Kidney tubule cell (primary cell): Measurements from ENCODE around the gene ARHGAP36.

ENCODE experiments used
- DNase-seq: peaks from one replicate; pipeline ENCODE4 v3.0.0-alpha.2; 2018; ENCODE audit warnings: low spot score

Gene ARHGAP36, protein sequence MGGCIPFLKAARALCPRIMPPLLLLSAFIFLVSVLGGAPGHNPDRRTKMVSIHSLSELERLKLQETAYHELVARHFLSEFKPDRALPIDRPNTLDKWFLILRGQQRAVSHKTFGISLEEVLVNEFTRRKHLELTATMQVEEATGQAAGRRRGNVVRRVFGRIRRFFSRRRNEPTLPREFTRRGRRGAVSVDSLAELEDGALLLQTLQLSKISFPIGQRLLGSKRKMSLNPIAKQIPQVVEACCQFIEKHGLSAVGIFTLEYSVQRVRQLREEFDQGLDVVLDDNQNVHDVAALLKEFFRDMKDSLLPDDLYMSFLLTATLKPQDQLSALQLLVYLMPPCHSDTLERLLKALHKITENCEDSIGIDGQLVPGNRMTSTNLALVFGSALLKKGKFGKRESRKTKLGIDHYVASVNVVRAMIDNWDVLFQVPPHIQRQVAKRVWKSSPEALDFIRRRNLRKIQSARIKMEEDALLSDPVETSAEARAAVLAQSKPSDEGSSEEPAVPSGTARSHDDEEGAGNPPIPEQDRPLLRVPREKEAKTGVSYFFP

GRCh38 chrX:131058136-131058868 is at the start of gene ARHGAP36:
ARHGAP36 (plus strand) TSS chrX:131058346; CDS start chrX:131081666, 23,320 bp downstream.
- no peak for DNase-seq

DNA sequence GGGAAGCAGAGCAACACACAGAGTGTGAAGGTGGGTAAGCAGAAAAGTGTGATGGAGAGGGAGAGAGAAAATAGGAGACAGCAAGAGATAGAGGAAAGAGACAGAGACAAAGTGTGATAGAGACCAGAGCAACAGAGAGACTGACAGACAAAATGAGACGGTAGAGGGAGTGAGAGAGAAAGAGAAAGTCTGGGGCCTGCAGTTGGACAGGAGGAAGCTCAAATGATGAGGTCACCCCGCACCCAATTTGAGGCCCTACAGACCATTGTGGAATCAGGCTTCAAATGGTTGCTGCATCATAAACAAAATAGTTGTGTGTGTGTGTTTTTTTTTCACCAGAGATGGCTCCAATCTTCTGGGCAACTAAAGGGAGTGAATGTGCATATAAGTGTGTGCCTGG is 48.0 kb upstream of the ARHGAP36 start:
- DNase-seq: no peak

DNA sequence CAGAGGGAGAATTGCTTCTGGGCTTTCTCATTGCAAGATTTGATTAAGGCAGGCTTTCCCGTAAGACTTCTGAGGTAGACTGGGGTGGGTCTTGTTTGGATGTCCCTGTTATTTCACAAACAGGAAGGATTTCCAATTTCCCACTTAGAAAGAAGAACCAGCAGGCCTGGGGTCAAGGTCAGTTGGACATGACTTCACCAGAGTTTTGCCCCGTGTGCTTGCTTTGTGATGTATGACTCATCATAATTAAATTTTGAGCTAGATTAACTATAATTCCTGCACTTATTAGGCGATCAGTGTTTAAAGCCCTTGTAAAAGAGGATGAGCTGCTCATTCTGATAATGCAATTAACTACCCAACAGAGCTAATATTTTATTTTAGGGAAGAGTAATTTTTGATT is 32.8 kb upstream of the ARHGAP36 start:
- no peak for DNase-seq

DNA sequence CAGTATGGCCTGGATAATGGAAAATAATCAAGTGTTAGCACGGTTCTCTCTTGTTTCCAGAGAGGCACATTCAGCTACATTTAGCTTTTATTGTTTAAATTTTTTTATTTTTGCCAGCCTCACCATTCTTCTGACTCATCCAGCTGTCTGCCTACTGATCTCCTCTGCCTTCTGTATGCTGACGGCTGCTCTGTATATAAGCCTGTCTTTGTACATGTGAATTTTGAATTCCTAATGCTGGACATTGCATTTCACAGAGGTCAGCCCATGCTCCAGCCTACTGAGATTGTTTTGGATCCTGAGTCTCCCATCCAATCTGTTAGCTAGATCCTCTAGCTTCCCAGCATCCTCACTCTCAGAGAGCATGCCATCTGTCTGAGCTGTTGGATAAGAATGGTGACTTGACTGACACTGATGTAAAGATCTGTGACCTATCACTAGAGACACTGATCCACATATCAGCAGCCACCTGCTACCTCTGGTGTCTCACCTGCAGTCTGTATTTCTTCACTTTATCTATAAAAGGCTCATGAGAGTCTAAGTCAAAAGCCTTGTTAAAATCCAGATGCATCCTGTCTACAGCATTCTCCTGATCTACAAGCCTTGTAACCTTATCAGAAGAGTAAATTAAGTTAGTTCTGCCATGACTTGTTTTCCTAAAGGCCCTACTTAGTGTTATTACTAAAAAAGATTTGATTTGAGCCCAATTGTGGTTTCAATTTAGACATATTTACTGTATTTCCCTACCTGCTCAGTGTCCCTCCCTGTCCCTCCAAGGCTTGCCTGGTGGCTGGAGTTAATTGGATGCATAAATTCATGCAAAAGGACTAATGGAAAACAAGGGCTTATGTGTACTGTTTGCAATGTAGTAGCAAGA is 25.6 kb upstream of the ARHGAP36 start:
- no peak for DNase-seq

DNA sequence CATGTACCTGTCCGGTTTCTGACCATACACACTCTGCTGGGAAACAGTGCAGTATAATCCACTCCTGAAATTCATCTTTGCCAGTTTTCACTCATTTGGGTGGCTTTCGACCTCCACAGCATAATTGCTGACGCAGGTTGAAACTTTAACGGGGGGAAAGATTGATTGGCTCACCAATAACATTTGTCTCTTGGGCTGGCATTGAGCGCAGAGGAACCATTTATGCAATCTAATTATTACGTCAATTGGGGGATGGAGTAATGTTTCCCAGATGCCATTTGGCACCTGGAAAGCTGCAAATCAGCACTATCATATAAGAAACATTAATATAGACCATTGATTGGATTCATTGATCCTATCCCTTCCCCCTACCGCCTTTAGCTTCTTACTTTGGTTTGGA is 24.1 kb upstream of the ARHGAP36 start:
- DNase-seq: no peak

- DNase-seq: no peak
Measured at GRCh38 chrX:131040781-131041180, 17.4 kb upstream of the ARHGAP36 start.

- no peak for DNase-seq
Measured at GRCh38 chrX:131041667-131042066, 16.5 kb upstream of the ARHGAP36 start.

DNA sequence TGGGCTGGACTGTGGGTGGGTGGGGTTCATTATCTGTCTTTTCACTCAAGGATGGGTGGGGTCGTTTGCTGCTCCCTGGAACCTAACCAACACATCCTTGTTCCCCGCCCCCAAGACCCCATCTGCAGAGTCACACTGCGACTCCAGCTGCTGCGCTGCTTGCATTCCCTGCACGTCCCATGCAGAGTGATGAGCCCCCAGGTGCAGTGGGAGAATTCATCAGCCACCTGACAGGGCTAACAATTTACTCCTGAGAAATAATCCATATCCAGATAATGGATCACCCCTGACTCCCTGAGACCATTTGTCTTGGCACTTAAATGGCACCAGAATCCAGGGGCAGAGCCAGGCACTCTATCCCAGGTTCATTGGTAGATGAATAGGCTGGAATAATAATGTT is 12.4 kb upstream of the ARHGAP36 start:
- no peak for DNase-seq

DNA sequence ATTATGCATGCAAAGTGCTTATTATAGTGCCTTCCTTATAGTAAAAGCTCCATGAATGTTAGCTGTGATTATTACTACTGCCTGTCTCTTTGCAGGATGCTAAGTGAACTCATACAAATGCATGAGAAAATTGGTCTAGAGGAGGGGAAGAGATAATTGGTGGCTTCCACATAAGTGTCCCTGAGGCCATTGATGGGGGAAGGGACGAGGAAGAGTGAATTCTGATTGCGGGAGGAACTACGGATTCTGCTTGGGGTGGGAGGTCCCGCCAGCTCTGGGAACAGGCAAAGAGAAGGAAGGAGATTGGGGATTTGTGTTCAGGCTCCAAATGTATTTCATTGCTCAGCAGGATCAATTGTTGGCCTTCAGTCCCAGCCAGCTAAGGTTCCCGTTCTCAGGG is 11.6 kb upstream of the ARHGAP36 start:
- no peak for DNase-seq

DNA sequence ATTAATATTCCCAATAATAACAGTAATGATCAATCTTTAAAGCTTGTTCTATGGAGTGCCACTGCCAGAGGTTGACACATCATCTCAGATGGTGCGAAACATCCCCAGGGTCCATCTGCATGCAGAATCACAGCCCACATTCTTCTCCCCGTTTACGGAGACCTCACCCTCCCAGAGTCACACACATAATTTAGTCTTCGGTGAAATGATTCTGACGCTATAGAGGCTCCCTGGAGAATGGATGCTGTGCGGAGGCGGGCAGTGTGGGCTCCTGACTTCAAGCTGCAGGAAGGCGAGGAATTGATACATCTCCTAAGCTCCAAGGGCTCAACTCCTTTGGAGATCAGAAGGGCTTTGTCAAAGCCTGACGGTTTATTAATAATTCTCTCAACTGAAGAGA is 11.0 kb upstream of the ARHGAP36 start:
- DNase-seq: no peak

DNA sequence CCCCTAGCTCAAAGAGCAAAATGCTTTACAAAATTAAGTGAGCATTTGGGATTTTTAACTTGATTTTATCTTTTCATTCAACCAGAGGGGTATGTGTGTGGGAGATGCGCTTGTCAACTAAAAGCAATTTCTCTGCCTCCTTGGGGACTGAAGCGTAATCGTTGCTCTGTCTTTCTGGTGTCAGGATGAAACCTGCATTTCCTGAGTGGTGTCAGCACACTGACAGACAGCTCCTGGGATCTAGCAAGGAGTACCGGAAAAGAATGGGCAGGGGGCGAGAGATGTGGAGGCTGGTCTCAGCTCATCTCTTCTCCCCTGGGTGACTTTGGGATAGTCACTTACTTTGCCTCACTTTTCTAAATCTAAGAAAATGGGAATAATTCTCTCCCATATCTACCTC is 5.1 kb upstream of the ARHGAP36 start:
- no peak for DNase-seq

DNA sequence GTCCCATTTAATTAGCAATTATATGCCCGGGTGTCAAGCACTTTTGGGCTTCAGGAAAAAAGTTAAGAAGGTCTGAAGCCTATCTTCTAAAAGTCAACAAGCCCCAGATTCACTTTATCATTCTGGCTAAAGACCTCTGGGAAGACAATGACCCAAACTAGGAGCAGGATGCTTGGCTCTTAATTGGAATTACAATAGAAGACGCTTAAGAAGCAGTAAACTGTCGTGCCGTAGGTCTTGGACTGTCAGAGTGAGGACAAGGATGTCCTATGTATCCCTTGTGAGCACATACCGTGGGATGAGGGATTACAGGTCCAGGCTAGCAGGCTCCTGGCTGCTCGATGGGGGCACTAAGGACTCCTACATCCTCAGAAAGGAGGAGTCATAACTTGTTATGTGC is 3.2 kb upstream of the ARHGAP36 start:
- no peak for DNase-seq

GRCh38 chrX:131057706-131058105 is 440 bp upstream of the ARHGAP36 start:
- DNase-seq: no peak

GRCh38 chrX:131059246-131059645 is 1.1 kb downstream of the ARHGAP36 start:
- no peak for DNase-seq

DNA sequence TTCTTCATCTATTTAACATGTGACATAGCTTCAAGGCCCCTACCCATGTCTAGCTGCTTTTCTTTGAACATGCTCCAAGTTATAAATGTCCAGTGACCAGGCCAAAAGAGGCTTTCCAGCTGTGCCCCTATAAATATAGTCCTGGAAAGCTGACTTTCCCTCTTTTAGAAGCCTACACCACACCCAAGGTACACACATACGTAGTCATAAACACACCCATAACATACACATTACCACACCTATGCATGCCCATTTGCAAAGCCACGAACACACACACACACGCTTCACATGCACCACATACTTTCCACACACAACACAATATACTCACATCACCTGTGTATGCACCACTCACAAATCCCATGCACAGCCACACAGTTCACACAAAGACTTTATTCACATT is 2.0 kb downstream of the ARHGAP36 start:
- DNase-seq: no peak

- no peak for DNase-seq
Measured at GRCh38 chrX:131061306-131061705, 3.2 kb downstream of the ARHGAP36 start.

GRCh38 chrX:131063613-131064012 is 5.5 kb downstream of the ARHGAP36 start:
- no peak for DNase-seq

GRCh38 chrX:131066237-131066636 is 8.1 kb downstream of the ARHGAP36 start:
- no peak for DNase-seq

DNA sequence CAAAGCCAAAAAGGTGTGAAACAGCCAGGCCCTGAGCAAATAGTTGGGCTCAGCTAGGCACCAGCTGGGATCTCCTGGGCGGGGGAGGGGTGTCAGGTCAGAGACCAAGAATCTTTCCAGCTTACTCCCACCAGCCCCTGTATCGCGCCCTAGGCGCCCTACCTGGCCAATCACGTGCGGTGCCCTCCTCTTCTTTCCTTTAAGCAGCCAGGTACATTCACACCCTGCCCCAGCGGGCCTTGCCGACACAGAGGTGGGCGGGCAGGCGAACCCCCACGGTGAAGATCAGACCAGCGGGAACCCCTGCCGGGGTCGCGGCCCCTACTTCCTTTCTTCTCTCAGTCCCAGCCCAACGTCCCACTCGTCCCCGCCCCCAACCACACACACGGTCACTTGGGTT is 9.1 kb downstream of the ARHGAP36 start:
- no peak for DNase-seq

DNA sequence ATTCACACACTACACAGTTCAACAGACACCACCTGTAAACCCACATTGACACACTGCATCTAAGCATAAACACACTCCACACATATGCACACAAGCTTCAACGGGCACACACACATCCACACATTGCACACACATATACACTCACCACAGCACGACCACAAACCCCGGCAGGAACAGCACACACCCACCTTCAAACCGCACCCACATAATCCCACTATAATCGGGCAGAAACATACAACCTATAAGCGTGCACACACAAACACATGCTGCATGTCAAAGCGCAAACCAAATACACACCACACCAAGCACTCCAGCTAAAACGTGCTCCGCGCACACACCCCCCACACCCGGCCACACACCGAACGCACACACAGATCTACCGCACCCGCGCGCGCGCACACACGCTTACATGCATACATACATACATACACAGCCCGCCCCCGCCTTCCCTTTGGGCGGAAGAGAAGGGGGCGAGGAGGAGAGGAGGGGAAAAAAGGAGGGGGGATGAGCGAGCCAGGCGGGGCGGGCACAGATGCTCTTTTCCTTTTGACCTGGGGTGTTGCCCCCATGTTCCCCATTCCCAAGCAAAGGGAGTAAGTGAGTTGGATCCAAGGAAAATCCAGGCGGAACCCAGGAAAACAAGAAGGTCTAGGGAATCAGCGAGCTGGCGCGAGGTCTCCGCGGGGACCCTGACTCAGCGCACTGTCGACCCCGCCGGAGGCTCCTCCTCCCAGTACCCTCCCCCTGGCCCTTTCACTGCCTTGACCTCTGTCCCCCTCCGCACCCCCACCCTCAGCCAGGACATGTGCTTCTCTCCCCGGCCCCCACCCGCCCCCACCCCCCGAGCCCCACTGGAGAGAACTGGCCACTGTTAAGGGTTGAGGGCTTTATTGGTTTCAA is 9.9 kb downstream of the ARHGAP36 start:
- DNase-seq: no peak
